ENCODE measurements around the gene NCF2. TPM values are rescaled to one million over a fixed set of nuclear protein-coding genes. Genes with fewer than 3 reads are reported as not detected.

NCF2 gene
- total RNA-seq, 1 experiment from 2014 or later = 65.5 TPM

- ChIA-PET POLR2A (ENCODE audit: unreplicated experiment) (interaction anchor here (0.7 kb wide), 1 partner anchor 353 kb away, joined by 10 read pairs; no protein-coding TSS in a partner anchor), CTCF (interaction anchor here (0.7 kb wide), 1 partner anchor 9 kb away, joined by 6 read pairs; no protein-coding TSS in a partner anchor)
- H4K20me1 ChIP-seq (ENCODE audit: insufficient read depth) = peaks cover 21% of the 10 kb centered on the region
- peaks cover 49% of the 10 kb centered on the region for H3K79me2 ChIP-seq (ENCODE audit: low read depth)
- peak overlapping the region; percentile 98 for H3K4me3 ChIP-seq
- peak overlapping the region; percentile 69 for H3K27ac ChIP-seq
- H3K9me2 ChIP-seq (ENCODE audit: insufficient read depth) = no peaks in the 10 kb centered on the region
- BruUV-seq (replicated peaks) = TSS peak; percentile 53
- H3K9me3 ChIP-seq (ENCODE audit: insufficient read depth, low read depth) = no peaks in the 10 kb centered on the region
- TF ChIP-seq CTCF (conservative IDR thresholded peaks at IDR 0.05) (no peak), EZH2 (IDR thresholded peaks at IDR 0.05; ENCODE audit: low read depth) (no peak)
- H3K4me2 ChIP-seq = peak overlapping the region; percentile 92
- no peaks in the 10 kb centered on the region for H3K27me3 ChIP-seq (ENCODE audit: insufficient read depth, low read depth)
- H3F3A ChIP-seq (ENCODE audit: insufficient read depth, low read depth) = peaks cover 30% of the 10 kb centered on the region; the same call in 1 of the 2 replicates
- peak overlapping the region; percentile 73 for H2AFZ ChIP-seq
- intact Hi-C loops (cut with micrococcal nuclease; ENCODE audit: unreplicated experiment) = loop anchor here (1.0 to 10.0 kb wide), 5 partner anchors 63 to 1060 kb away; partner anchors contain the start of gene SMG7
- DNase-seq = no peak
- H3K36me3 ChIP-seq (ENCODE audit: low read depth) = peaks cover 32% of the 10 kb centered on the region
- peaks cover 40% of the 10 kb centered on the region for H3K4me1 ChIP-seq (replicated peaks; ENCODE audit: insufficient read depth)
Observed at GRCh38 chr1:183634429-183635065, 44.3 kb upstream of the NCF2 start.

- H3K4me1 ChIP-seq (replicated peaks; ENCODE audit: insufficient read depth) = peaks cover 40% of the 10 kb centered on the region
- H3K9me2 ChIP-seq (ENCODE audit: insufficient read depth) = no peaks in the 10 kb centered on the region
- H3K27me3 ChIP-seq (ENCODE audit: insufficient read depth, low read depth) = no peaks in the 10 kb centered on the region
- H3K36me3 ChIP-seq (ENCODE audit: low read depth) = peaks cover 39% of the 10 kb centered on the region
- intact Hi-C loops (cut with micrococcal nuclease; ENCODE audit: unreplicated experiment) = loop anchor here (2.0 to 10.0 kb wide), 2 partner anchors 423 to 1061 kb away; no protein-coding TSS in a partner anchor
- peaks cover 37% of the 10 kb centered on the region for H3F3A ChIP-seq (ENCODE audit: insufficient read depth, low read depth)
- ChIA-PET CTCF (interaction anchor here (0.6 to 0.7 kb wide), 2 partner anchors 8 to 119 kb away, joined by 3 to 6 read pairs; no protein-coding TSS in a partner anchor), POLR2A (ENCODE audit: unreplicated experiment) (no interaction called here)
- H4K20me1 ChIP-seq (ENCODE audit: insufficient read depth) = peaks cover 21% of the 10 kb centered on the region
- TF ChIP-seq CTCF (conservative IDR thresholded peaks at IDR 0.05) = peak; percentile 79
- TF ChIP-seq EZH2 (IDR thresholded peaks at IDR 0.05; ENCODE audit: low read depth) = no peak
- peak in 1 of 2 experiments; percentile 74 for DNase-seq
- H3K79me2 ChIP-seq (ENCODE audit: low read depth) = peaks cover 54% of the 10 kb centered on the region
- no TSS peak for BruUV-seq (replicated peaks)
- no peaks in the 10 kb centered on the region for H3K9me3 ChIP-seq (ENCODE audit: insufficient read depth, low read depth)
- H3K4me3 ChIP-seq = peak overlapping the region; percentile 98
- peak overlapping the region; percentile 92 for H3K4me2 ChIP-seq
- peak overlapping the region; percentile 69; the same call in 1 of the 2 replicates for H3K27ac ChIP-seq
- no peak overlapping the region for H2AFZ ChIP-seq
Observed at GRCh38 chr1:183633676-183634343, 43.6 kb upstream of the NCF2 start.

- peaks cover 40% of the 10 kb centered on the region for H3K4me1 ChIP-seq (replicated peaks; ENCODE audit: insufficient read depth)
- peaks cover 46% of the 10 kb centered on the region for H3K36me3 ChIP-seq (ENCODE audit: low read depth)
- peaks cover 44% of the 10 kb centered on the region for H3F3A ChIP-seq (ENCODE audit: insufficient read depth, low read depth)
- H3K27ac ChIP-seq = 0 out of 2 replicates have a peak overlapping the region, but pooled peaks have one; percentile 69
- POLR2A ChIA-PET (ENCODE audit: unreplicated experiment) = interaction anchor here (0.6 kb wide), 1 partner anchor 201 kb away, joined by 4 read pairs; no protein-coding TSS in a partner anchor
- H3K4me3 ChIP-seq = peak overlapping the region; percentile 98
- CTCF ChIA-PET = no interaction called here
- H3K4me2 ChIP-seq = peak overlapping the region; percentile 92
- no peak for TF ChIP-seq CTCF (conservative IDR thresholded peaks at IDR 0.05)
- TF ChIP-seq EZH2 (IDR thresholded peaks at IDR 0.05; ENCODE audit: low read depth) = no peak
- H3K27me3 ChIP-seq (ENCODE audit: insufficient read depth, low read depth) = no peaks in the 10 kb centered on the region
- intact Hi-C loops (cut with micrococcal nuclease; ENCODE audit: unreplicated experiment) = loop anchor here (10.0 kb wide), 1 partner anchor 1062 kb away; no protein-coding TSS in a partner anchor
- H3K9me2 ChIP-seq (ENCODE audit: insufficient read depth) = no peaks in the 10 kb centered on the region
- H3K79me2 ChIP-seq (ENCODE audit: low read depth) = peaks cover 61% of the 10 kb centered on the region
- no TSS peak for BruUV-seq (replicated peaks)
- no peak for DNase-seq
- peaks cover 24% of the 10 kb centered on the region for H4K20me1 ChIP-seq (ENCODE audit: insufficient read depth)
- no peak overlapping the region for H2AFZ ChIP-seq
- H3K9me3 ChIP-seq (ENCODE audit: insufficient read depth, low read depth) = no peaks in the 10 kb centered on the region
Observed at GRCh38 chr1:183632964-183633363, 42.7 kb upstream of the NCF2 start.
